ENCODE results near the gene TTR.

DNA sequence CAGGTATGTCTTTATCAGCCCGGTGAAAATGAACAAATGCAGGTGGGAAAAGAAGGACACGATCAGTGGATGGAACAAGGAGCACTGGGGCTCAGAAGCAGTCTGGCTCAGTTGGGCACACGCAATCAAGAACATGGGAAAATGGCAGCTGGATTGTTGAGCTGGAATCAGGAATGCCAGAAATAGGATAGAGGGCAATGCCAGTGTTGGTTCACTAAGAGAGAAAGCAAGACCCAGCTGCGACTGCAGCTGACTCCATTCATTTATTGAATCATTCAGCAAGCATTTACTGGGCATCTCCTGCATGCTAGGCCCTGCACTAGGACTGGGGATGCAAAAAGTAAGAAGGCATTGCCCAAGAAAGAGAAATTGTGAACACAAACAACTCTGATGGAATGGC lies 13.6 kb upstream of the TTR start:
- TF ChIP-seq, protein P1, sequence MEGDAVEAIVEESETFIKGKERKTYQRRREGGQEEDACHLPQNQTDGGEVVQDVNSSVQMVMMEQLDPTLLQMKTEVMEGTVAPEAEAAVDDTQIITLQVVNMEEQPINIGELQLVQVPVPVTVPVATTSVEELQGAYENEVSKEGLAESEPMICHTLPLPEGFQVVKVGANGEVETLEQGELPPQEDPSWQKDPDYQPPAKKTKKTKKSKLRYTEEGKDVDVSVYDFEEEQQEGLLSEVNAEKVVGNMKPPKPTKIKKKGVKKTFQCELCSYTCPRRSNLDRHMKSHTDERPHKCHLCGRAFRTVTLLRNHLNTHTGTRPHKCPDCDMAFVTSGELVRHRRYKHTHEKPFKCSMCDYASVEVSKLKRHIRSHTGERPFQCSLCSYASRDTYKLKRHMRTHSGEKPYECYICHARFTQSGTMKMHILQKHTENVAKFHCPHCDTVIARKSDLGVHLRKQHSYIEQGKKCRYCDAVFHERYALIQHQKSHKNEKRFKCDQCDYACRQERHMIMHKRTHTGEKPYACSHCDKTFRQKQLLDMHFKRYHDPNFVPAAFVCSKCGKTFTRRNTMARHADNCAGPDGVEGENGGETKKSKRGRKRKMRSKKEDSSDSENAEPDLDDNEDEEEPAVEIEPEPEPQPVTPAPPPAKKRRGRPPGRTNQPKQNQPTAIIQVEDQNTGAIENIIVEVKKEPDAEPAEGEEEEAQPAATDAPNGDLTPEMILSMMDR (IDR thresholded peaks at IDR 0.05) = no peak
- TF ChIP-seq POLR2A (IDR thresholded peaks at IDR 0.05) = no peak

Measured in adrenal gland (tissue), 5 donors.